ENCODE measurements around the gene WNT7B.

Gene WNT7B

GRCh38 chr22:45918459-45919370 lies 58.2 kb downstream of the WNT7B start:
- DNase-seq: no peak
- Histone ChIP-seq H3K36me3 (ENCODE audit: control insufficient read depth, insufficient read depth, low read length) (no peaks in the 10 kb centered on the region), H3K4me3 (ENCODE audit: insufficient read depth, low read depth, low read length, poor library complexity, severe bottlenecking) (no peak overlapping the region), H3K9me3 (ENCODE audit: control insufficient read depth, low read length) (no peaks in the 10 kb centered on the region), H3K27me3 (replicated peaks; ENCODE audit: control insufficient read depth, insufficient read depth, low read length, poor library complexity, severe bottlenecking) (no peaks in the 10 kb centered on the region), H3K4me1 (ENCODE audit: control insufficient read depth, insufficient read depth, low read length, poor library complexity, severe bottlenecking) (no peaks in the 10 kb centered on the region), H3K27ac (ENCODE audit: insufficient read depth, low read length, poor library complexity, severe bottlenecking) (no peak overlapping the region)

GRCh38 chr22:45917700-45918458 lies 59.1 kb downstream of the WNT7B start:
- no peak overlapping the region for H3K4me3 ChIP-seq (ENCODE audit: insufficient read depth, low read depth, low read length, poor library complexity, severe bottlenecking)
- no peaks in the 10 kb centered on the region for H3K9me3 ChIP-seq (ENCODE audit: control insufficient read depth, low read length)
- H3K4me1 ChIP-seq (ENCODE audit: control insufficient read depth, insufficient read depth, low read length, poor library complexity, severe bottlenecking): no peaks in the 10 kb centered on the region
- no peaks in the 10 kb centered on the region for H3K36me3 ChIP-seq (ENCODE audit: control insufficient read depth, insufficient read depth, low read length)
- H3K27ac ChIP-seq (ENCODE audit: insufficient read depth, low read length, poor library complexity, severe bottlenecking): no peak overlapping the region
- DNase-seq: no peak
- no peaks in the 10 kb centered on the region for H3K27me3 ChIP-seq (replicated peaks; ENCODE audit: control insufficient read depth, insufficient read depth, low read length, poor library complexity, severe bottlenecking)

DNA sequence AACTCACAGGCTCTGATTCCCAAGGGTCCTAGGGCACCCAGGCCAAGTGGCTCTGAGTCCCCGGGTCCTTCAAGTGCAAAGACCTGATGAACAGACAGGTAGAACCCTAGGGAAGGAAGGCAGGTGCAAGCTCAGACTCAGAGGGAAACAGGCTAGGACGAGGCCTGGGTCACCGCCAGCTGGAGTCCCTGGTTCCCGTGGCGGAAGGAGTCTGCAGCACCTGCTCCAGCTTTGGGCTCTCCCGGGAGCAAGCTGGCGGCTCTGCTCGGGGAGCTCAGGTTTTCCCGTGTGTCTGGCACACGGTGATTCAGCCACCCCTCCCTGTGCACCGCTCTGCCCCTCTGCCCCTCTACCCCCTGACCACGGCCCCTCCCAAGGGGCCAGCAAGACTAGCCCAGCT lies 59.8 kb downstream of the WNT7B start:
- Histone ChIP-seq H3K27me3 (replicated peaks; ENCODE audit: control insufficient read depth, insufficient read depth, low read length, poor library complexity, severe bottlenecking) (no peaks in the 10 kb centered on the region), H3K27ac (ENCODE audit: insufficient read depth, low read length, poor library complexity, severe bottlenecking) (no peak overlapping the region), H3K9me3 (ENCODE audit: control insufficient read depth, low read length) (no peaks in the 10 kb centered on the region), H3K4me3 (ENCODE audit: insufficient read depth, low read depth, low read length, poor library complexity, severe bottlenecking) (no peak overlapping the region), H3K4me1 (ENCODE audit: control insufficient read depth, insufficient read depth, low read length, poor library complexity, severe bottlenecking) (no peaks in the 10 kb centered on the region), H3K36me3 (ENCODE audit: control insufficient read depth, insufficient read depth, low read length) (no peaks in the 10 kb centered on the region)
- no peak for DNase-seq

DNA sequence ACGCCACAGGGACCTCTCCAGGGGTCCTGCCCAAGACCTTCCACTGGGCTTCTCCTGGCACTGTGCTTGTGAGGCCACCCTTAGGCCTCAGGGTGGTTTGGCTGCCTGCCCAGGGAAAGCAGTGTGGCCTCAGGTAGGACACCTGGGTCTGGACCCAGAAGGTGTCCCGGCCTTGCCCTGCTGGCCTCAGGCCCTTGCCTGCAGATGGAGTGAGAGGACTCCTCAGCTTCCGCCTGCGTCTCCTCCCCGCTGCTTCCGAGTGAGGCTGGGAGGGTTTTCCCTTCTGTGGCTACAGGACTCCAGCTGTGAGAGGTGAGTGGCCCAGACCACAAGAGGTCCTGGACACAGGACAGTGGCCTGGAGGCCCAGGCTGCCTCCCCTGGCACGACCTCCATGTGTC lies 60.4 kb downstream of the WNT7B start:
- H3K4me3 ChIP-seq (ENCODE audit: insufficient read depth, low read depth, low read length, poor library complexity, severe bottlenecking): no peak overlapping the region
- DNase-seq: no peak
- no peaks in the 10 kb centered on the region for H3K36me3 ChIP-seq (ENCODE audit: control insufficient read depth, insufficient read depth, low read length)
- H3K4me1 ChIP-seq (ENCODE audit: control insufficient read depth, insufficient read depth, low read length, poor library complexity, severe bottlenecking): no peaks in the 10 kb centered on the region
- no peak overlapping the region for H3K27ac ChIP-seq (ENCODE audit: insufficient read depth, low read length, poor library complexity, severe bottlenecking)
- no peaks in the 10 kb centered on the region for H3K9me3 ChIP-seq (ENCODE audit: control insufficient read depth, low read length)
- no peaks in the 10 kb centered on the region for H3K27me3 ChIP-seq (replicated peaks; ENCODE audit: control insufficient read depth, insufficient read depth, low read length, poor library complexity, severe bottlenecking)

GRCh38 chr22:45915841-45916240 lies 61.1 kb downstream of the WNT7B start:
- H3K4me1 ChIP-seq (ENCODE audit: control insufficient read depth, insufficient read depth, low read length, poor library complexity, severe bottlenecking): no peaks in the 10 kb centered on the region
- DNase-seq: no peak
- H3K27ac ChIP-seq (ENCODE audit: insufficient read depth, low read length, poor library complexity, severe bottlenecking): no peak overlapping the region
- H3K4me3 ChIP-seq (ENCODE audit: insufficient read depth, low read depth, low read length, poor library complexity, severe bottlenecking): no peak overlapping the region
- no peaks in the 10 kb centered on the region for H3K27me3 ChIP-seq (replicated peaks; ENCODE audit: control insufficient read depth, insufficient read depth, low read length, poor library complexity, severe bottlenecking)
- no peaks in the 10 kb centered on the region for H3K9me3 ChIP-seq (ENCODE audit: control insufficient read depth, low read length)
- H3K36me3 ChIP-seq (ENCODE audit: control insufficient read depth, insufficient read depth, low read length): no peaks in the 10 kb centered on the region

DNA sequence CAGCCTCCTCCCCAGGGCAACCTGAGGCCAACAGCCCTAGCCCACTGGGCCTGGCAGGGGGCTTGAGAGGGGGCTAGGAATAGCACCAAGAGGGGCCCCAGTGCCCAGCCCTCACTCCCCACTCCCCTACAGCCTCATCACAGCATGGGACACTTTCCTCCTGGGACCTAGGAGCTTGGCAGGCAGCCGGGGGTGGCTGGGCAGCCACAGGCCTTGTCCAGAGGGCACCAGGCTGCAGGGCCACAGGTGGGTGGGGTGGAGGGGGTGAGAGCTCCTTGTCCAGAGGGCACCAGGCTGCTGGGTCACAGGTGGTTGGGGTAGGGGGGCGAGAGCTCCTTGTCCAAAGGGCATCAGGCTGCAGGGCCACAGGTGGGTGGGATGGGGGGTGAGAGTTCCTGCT lies 61.8 kb downstream of the WNT7B start:
- H3K9me3 ChIP-seq (ENCODE audit: control insufficient read depth, low read length): no peaks in the 10 kb centered on the region
- H3K27me3 ChIP-seq (replicated peaks; ENCODE audit: control insufficient read depth, insufficient read depth, low read length, poor library complexity, severe bottlenecking): no peaks in the 10 kb centered on the region
- no peaks in the 10 kb centered on the region for H3K4me1 ChIP-seq (ENCODE audit: control insufficient read depth, insufficient read depth, low read length, poor library complexity, severe bottlenecking)
- no peaks in the 10 kb centered on the region for H3K36me3 ChIP-seq (ENCODE audit: control insufficient read depth, insufficient read depth, low read length)
- no peak overlapping the region for H3K4me3 ChIP-seq (ENCODE audit: insufficient read depth, low read depth, low read length, poor library complexity, severe bottlenecking)
- no peak overlapping the region for H3K27ac ChIP-seq (ENCODE audit: insufficient read depth, low read length, poor library complexity, severe bottlenecking)
- no peak for DNase-seq

DNA sequence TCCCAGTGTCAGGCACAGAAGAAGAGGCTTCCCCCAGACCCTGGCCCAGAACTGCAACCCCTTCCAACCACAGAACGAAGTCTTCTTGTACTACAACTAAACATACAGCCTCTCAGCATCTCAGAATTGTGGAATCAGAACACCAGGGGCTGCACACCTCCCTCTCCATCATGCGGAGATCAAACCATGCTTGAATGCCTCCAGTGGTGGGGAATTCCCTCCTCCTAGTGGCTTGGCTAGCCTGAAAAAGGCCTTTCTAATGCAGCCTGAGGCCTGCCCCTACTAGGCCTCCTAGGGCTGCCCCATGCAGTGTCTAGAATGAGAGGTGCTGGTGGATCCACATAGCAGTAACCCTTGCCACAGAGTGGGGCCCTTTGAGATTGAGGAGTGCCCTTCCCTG lies 62.7 kb downstream of the WNT7B start:
- no peak overlapping the region for H3K27ac ChIP-seq (ENCODE audit: insufficient read depth, low read length, poor library complexity, severe bottlenecking)
- H3K27me3 ChIP-seq (replicated peaks; ENCODE audit: control insufficient read depth, insufficient read depth, low read length, poor library complexity, severe bottlenecking): no peaks in the 10 kb centered on the region
- no peaks in the 10 kb centered on the region for H3K9me3 ChIP-seq (ENCODE audit: control insufficient read depth, low read length)

GRCh38 chr22:45912910-45913309 lies 64.1 kb downstream of the WNT7B start:
- Histone ChIP-seq H3K36me3 (ENCODE audit: control insufficient read depth, insufficient read depth, low read length) (no peaks in the 10 kb centered on the region), H3K4me3 (ENCODE audit: insufficient read depth, low read depth, low read length, poor library complexity, severe bottlenecking) (no peak overlapping the region), H3K9me3 (ENCODE audit: control insufficient read depth, low read length) (no peaks in the 10 kb centered on the region), H3K4me1 (ENCODE audit: control insufficient read depth, insufficient read depth, low read length, poor library complexity, severe bottlenecking) (no peaks in the 10 kb centered on the region), H3K27me3 (replicated peaks; ENCODE audit: control insufficient read depth, insufficient read depth, low read length, poor library complexity, severe bottlenecking) (no peaks in the 10 kb centered on the region), H3K27ac (ENCODE audit: insufficient read depth, low read length, poor library complexity, severe bottlenecking) (no peak overlapping the region)
- DNase-seq: no peak

More for the DNA sequence above, 62.7 kb downstream of the WNT7B start:
- Histone ChIP-seq H3K4me3 (ENCODE audit: insufficient read depth, low read depth, low read length, poor library complexity, severe bottlenecking) (no peak overlapping the region), H3K36me3 (ENCODE audit: control insufficient read depth, insufficient read depth, low read length) (no peaks in the 10 kb centered on the region), H3K4me1 (ENCODE audit: control insufficient read depth, insufficient read depth, low read length, poor library complexity, severe bottlenecking) (no peaks in the 10 kb centered on the region)
- DNase-seq: no peak

- no peak overlapping the region for H3K4me3 ChIP-seq (ENCODE audit: insufficient read depth, low read depth, low read length, poor library complexity, severe bottlenecking)
- H3K4me1 ChIP-seq (ENCODE audit: control insufficient read depth, insufficient read depth, low read length, poor library complexity, severe bottlenecking): no peaks in the 10 kb centered on the region
- H3K27me3 ChIP-seq (replicated peaks; ENCODE audit: control insufficient read depth, insufficient read depth, low read length, poor library complexity, severe bottlenecking): no peaks in the 10 kb centered on the region
- no peaks in the 10 kb centered on the region for H3K9me3 ChIP-seq (ENCODE audit: control insufficient read depth, low read length)
- no peak overlapping the region for H3K27ac ChIP-seq (ENCODE audit: insufficient read depth, low read length, poor library complexity, severe bottlenecking)
- no peaks in the 10 kb centered on the region for H3K36me3 ChIP-seq (ENCODE audit: control insufficient read depth, insufficient read depth, low read length)
- no peak for DNase-seq
Observed at GRCh38 chr22:45911601-45912271, 65.2 kb downstream of the WNT7B start.
